ENCODE data around the gene ABCA13. TPM values are rescaled to one million over a fixed set of nuclear protein-coding genes. Genes with fewer than 3 reads are reported as not detected.

Gene ABCA13
- total RNA-seq, 1 experiment from 2014 or later: 2.1 TPM

- BruUV-seq (replicated peaks): no TSS peak
- no peak for DNase-seq
Observed at GRCh38 chr7:48387932-48388331, 216.7 kb downstream of the ABCA13 start.

GRCh38 chr7:48388911-48389310 lies 217.7 kb downstream of the ABCA13 start:
- no peak for TF ChIP-seq CTCF (conservative IDR thresholded peaks at IDR 0.05; ENCODE audit: low read depth, low read length)
- TF ChIP-seq EZH2phosphoT487 (IDR thresholded peaks at IDR 0.05; ENCODE audit: borderline replicate concordance, low read length): no peak
- TF ChIP-seq EZH2 (IDR thresholded peaks at IDR 0.05; ENCODE audit: low read length, unreplicated experiment): no peak
- no peak overlapping the region for H3K4me3 ChIP-seq (ENCODE audit: low read length)
- DNase-seq: no peak
- H3K4me1 ChIP-seq (ENCODE audit: insufficient read depth, low read length): peaks cover 24% of the 10 kb centered on the region
- H3K27ac ChIP-seq (ENCODE audit: low read length): peak overlapping the region; percentile 95
- H3K9me3 ChIP-seq (ENCODE audit: low read length): no peaks in the 10 kb centered on the region
- ChIA-PET CTCF (interaction anchor here (0.6 kb wide), 1 partner anchor 63 kb away, joined by 3 read pairs; no protein-coding TSS in a partner anchor), POLR2A (ENCODE audit: unreplicated experiment) (no interaction called here)
- peak overlapping the region; percentile 67 for H3K9ac ChIP-seq (ENCODE audit: low read length)
- H3K9me2 ChIP-seq (replicated peaks; ENCODE audit: low read length): no peaks in the 10 kb centered on the region
- H3F3A ChIP-seq (ENCODE audit: low read length, unreplicated experiment): peaks cover 8% of the 10 kb centered on the region
- H3K79me2 ChIP-seq (ENCODE audit: low read length): no peaks in the 10 kb centered on the region
- peak overlapping the region; percentile 16; the same call in 1 of the 2 replicates for H2AFZ ChIP-seq (ENCODE audit: low read length)
- ATAC-seq: no peak
- intact Hi-C loops (cut with micrococcal nuclease): no loop called here
- BruUV-seq (replicated peaks): no TSS peak
- no peaks in the 10 kb centered on the region for H4K20me1 ChIP-seq (ENCODE audit: low read length)
- no peaks in the 10 kb centered on the region for H3K36me3 ChIP-seq (ENCODE audit: low read depth, low read length)
- H3K27me3 ChIP-seq (ENCODE audit: low read length): no peaks in the 10 kb centered on the region
- H3K4me2 ChIP-seq (ENCODE audit: low read length): no peak overlapping the region

More at GRCh38 chr7:48387932-48388331, 216.7 kb downstream of the ABCA13 start:
- H3K4me2 ChIP-seq (ENCODE audit: low read length): no peak overlapping the region
- CTCF ChIA-PET: no interaction called here
- H2AFZ ChIP-seq (ENCODE audit: low read length): no peak overlapping the region
- TF ChIP-seq EZH2 (IDR thresholded peaks at IDR 0.05; ENCODE audit: low read length, unreplicated experiment) (no peak), CTCF (conservative IDR thresholded peaks at IDR 0.05; ENCODE audit: low read depth, low read length) (no peak), EZH2phosphoT487 (IDR thresholded peaks at IDR 0.05; ENCODE audit: borderline replicate concordance, low read length) (no peak)
- no peaks in the 10 kb centered on the region for H3K79me2 ChIP-seq (ENCODE audit: low read length)
- intact Hi-C loops (cut with micrococcal nuclease): no loop called here
- no peak for ATAC-seq
- no peaks in the 10 kb centered on the region for H4K20me1 ChIP-seq (ENCODE audit: low read length)
- H3K4me1 ChIP-seq (ENCODE audit: insufficient read depth, low read length): peaks cover 24% of the 10 kb centered on the region
- POLR2A ChIA-PET (ENCODE audit: unreplicated experiment): no interaction called here
- H3K4me3 ChIP-seq (ENCODE audit: low read length): no peak overlapping the region
- H3K36me3 ChIP-seq (ENCODE audit: low read depth, low read length): no peaks in the 10 kb centered on the region
- no peak overlapping the region for H3K9ac ChIP-seq (ENCODE audit: low read length)
- no peaks in the 10 kb centered on the region for H3K9me2 ChIP-seq (replicated peaks; ENCODE audit: low read length)
- H3K27me3 ChIP-seq (ENCODE audit: low read length): no peaks in the 10 kb centered on the region
- no peaks in the 10 kb centered on the region for H3K9me3 ChIP-seq (ENCODE audit: low read length)
- H3F3A ChIP-seq (ENCODE audit: low read length, unreplicated experiment): peaks cover 8% of the 10 kb centered on the region
- no peak overlapping the region for H3K27ac ChIP-seq (ENCODE audit: low read length)

GRCh38 chr7:48389977-48390376 lies 218.7 kb downstream of the ABCA13 start:
- intact Hi-C loops (cut with micrococcal nuclease): loop anchor here (1.0 kb wide), 3 partner anchors 24 to 91 kb away; no protein-coding TSS in a partner anchor
- peak; percentile 93 for ATAC-seq

More at GRCh38 chr7:48389977-48390376, 218.7 kb downstream of the ABCA13 start:
- Histone ChIP-seq H3K27ac (ENCODE audit: low read length) (peak overlapping the region; percentile 95), H3K4me2 (ENCODE audit: low read length) (peak overlapping the region; percentile 73), H3K4me3 (ENCODE audit: low read length) (peak overlapping the region; percentile 29; the same call in 1 of the 2 replicates), H3K36me3 (ENCODE audit: low read depth, low read length) (no peaks in the 10 kb centered on the region), H3K9me2 (replicated peaks; ENCODE audit: low read length) (no peaks in the 10 kb centered on the region), H4K20me1 (ENCODE audit: low read length) (no peaks in the 10 kb centered on the region), H3K9ac (ENCODE audit: low read length) (peak overlapping the region; percentile 67), H3K9me3 (ENCODE audit: low read length) (no peaks in the 10 kb centered on the region), H3F3A (ENCODE audit: low read length, unreplicated experiment) (peaks cover 8% of the 10 kb centered on the region), H3K79me2 (ENCODE audit: low read length) (no peaks in the 10 kb centered on the region), H3K27me3 (ENCODE audit: low read length) (no peaks in the 10 kb centered on the region), H3K4me1 (ENCODE audit: insufficient read depth, low read length) (peaks cover 24% of the 10 kb centered on the region), H2AFZ (ENCODE audit: low read length) (peak overlapping the region; percentile 46)
- ChIA-PET CTCF (no interaction called here), POLR2A (ENCODE audit: unreplicated experiment) (no interaction called here)
- TF ChIP-seq EZH2 (IDR thresholded peaks at IDR 0.05; ENCODE audit: low read length, unreplicated experiment) (no peak), EZH2phosphoT487 (IDR thresholded peaks at IDR 0.05; ENCODE audit: borderline replicate concordance, low read length) (no peak), CTCF (conservative IDR thresholded peaks at IDR 0.05; ENCODE audit: low read depth, low read length) (no peak)
- no TSS peak for BruUV-seq (replicated peaks)
- DNase-seq: peak; percentile 91

Data from PC-3 (cell line).